OCI-M2 (cell line): ENCODE measurements around the gene ME2.
"Not testable (repeated sequence)": the region's sequence is repeated elsewhere in the genome, so short reads cannot be mapped to it uniquely, and the experiment has no call there.

ENCODE experiments used
- DNase-seq: peaks from one replicate; lab custom pipeline; 2025; ENCODE audit not compliant: unreplicated experiment; lab: John Stamatoyannopoulos, UW

ME2 gene

GRCh38 chr18:50878345-50879301 is at the start of gene ME2:
Gene ME2 (plus strand): TSS chr18:50879118. CDS start chr18:50895821, 16,703 bp downstream.
- peak; percentile 71 for DNase-seq

- no peak for DNase-seq
These were observed 49.3 kb upstream of the ME2 start for GRCh38 chr18:50829644-50830043.

- no peak for DNase-seq
These were observed 48.4 kb upstream of the ME2 start for GRCh38 chr18:50830544-50830943.

GRCh38 chr18:50832754-50833153 is 46.2 kb upstream of the ME2 start:
- no peak for DNase-seq

GRCh38 chr18:50833496-50833895 is 45.4 kb upstream of the ME2 start:
- DNase-seq: not testable (repeated sequence)

- DNase-seq: no peak
These were observed 42.4 kb upstream of the ME2 start for GRCh38 chr18:50836521-50836957.

GRCh38 chr18:50839341-50839740 is 39.6 kb upstream of the ME2 start:
- no peak for DNase-seq

GRCh38 chr18:50839996-50840395 is 38.9 kb upstream of the ME2 start:
- DNase-seq: peak; percentile 11

- DNase-seq: no peak
These were observed 36.1 kb upstream of the ME2 start for GRCh38 chr18:50842846-50843245.

- DNase-seq: no peak
These were observed 34.4 kb upstream of the ME2 start for GRCh38 chr18:50844554-50844953.

- DNase-seq: no peak
These were observed 34.0 kb upstream of the ME2 start for GRCh38 chr18:50844960-50845359.

GRCh38 chr18:50847192-50847591 is 31.7 kb upstream of the ME2 start:
- DNase-seq: no peak

GRCh38 chr18:50848061-50848551 is 30.8 kb upstream of the ME2 start:
- DNase-seq: no peak

GRCh38 chr18:50848991-50849390 is 29.9 kb upstream of the ME2 start:
- no peak for DNase-seq

- DNase-seq: no peak
These were observed 29.5 kb upstream of the ME2 start for GRCh38 chr18:50849419-50849821.

- DNase-seq: no peak
These were observed 28.4 kb upstream of the ME2 start for GRCh38 chr18:50850307-50851065.

- no peak for DNase-seq
These were observed 25.1 kb upstream of the ME2 start for GRCh38 chr18:50853863-50854271.

- DNase-seq: no peak
These were observed 22.8 kb upstream of the ME2 start for GRCh38 chr18:50855976-50856757.

- not testable (repeated sequence) for DNase-seq
These were observed 21.8 kb upstream of the ME2 start for GRCh38 chr18:50857166-50857565.

- no peak for DNase-seq
These were observed 21.2 kb upstream of the ME2 start for GRCh38 chr18:50857694-50858093.
